GM21447 (cell line): ENCODE data around the gene C19orf53.

ENCODE experiments used
- ATAC-seq: cut with Tn5 transposase; IDR thresholded peaks from one replicate; pipeline ENCODE4 v1.9.1; 2021; ENCODE audit not compliant: unreplicated experiment

The C19orf53 gene

DNA sequence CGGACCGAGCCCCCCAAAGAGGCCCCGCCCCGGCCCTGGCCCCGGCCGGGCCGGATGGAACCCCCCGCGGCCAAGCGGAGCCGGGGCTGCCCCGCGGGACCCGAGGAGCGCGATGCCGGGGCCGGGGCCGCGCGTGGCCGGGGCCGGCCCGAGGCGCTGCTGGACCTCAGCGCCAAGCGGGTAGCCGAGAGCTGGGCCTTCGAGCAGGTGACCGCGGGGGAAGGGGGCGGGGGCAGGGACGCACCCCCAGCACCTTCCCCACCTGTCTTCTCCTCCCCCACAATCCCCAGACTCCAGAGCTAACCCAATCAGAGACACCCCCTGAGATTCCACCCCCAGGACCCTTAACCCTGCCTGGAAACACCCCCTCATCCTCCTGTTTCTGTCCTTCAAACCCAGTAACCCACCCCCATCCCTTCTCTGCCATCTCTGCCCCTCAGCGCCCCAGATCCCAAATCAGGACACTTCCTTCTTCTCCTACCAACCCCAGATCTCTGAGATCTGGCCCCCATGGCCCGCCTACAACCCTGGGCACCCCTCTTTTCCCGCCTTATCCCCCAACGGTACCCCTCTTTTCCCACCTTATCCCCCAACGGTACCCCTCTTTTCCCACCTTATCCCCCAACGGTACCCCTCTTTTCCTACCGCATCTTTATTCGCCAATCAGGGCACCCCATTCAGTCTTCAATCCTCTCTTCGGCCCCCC lies 21.5 kb downstream of the C19orf53 start:
- peak; percentile 28 for ATAC-seq

DNA sequence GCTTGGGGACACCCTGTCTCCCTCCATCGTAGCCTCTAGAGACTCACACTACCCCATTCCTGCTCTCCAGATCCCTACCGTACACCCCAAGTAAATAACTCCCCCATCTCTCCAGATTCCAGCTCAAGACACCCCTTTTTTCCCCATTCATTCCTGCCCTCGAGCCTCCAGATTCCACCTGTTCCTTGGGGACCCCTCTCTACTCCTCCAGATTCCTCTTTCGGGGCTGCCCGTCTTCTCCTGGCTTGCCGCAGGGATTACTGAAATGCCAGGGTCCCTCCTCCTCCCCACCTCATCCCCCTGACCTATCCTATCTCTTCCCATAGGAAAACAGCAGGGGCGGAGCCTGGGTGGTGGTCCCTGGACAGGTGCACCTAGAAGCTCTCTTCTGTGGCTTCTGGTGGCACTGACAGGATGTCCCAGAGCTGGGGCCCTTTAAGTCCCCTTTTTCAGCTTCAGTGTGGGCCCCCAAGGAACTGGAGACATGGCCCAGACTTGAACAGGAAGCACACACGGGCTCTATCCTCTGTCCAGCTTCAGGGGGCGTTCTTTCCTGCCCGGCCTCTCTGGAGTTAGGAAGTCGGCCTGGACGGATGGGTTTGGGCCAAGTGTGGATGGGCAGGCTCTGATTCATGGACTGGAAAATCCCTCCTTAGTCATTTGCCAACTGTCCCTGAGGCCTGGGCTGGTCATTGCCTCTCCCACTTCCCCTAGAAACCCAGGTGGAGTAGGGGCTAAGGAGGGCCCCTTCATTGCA lies 22.2 kb downstream of the C19orf53 start:
- ATAC-seq = no peak

DNA sequence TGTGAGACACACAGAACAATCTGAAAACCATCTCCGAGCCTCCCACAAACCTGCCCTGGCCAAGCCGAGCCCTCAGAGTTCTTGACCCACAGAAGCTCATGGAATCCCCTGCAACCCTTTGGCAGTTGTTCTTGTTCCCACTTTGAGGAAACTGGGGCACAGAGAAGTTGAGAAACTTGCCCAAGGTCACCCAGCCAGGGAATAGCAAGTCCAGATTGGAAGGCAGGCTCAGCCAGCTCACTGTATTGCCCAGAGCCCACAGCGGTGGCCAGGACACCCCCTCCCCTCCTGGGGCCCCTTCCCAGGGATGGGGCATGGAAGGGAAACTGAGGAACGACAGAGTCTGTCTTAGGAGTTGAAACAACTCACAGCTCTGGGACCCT lies 22.8 kb downstream of the C19orf53 start:
- no peak for ATAC-seq

DNA sequence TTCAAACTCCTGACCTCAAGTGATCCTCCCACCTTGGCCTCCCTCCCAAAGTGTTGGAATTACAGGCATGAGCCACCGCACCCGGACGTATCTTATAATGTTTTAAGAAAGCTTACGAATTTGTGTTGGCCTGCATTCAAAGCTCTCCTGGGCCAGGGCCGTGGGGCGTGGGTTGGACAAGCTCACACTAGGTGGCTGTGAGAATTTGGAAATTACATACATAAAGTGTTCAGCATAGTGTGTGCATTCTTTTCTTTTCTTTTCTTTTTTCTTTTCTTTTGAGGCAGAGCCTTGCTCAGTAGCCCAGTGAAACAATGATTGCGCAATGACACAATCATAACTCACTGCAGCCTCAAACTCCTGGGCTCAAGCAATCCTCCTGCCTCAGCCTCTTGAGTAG lies 23.6 kb downstream of the C19orf53 start:
- no peak for ATAC-seq

DNA sequence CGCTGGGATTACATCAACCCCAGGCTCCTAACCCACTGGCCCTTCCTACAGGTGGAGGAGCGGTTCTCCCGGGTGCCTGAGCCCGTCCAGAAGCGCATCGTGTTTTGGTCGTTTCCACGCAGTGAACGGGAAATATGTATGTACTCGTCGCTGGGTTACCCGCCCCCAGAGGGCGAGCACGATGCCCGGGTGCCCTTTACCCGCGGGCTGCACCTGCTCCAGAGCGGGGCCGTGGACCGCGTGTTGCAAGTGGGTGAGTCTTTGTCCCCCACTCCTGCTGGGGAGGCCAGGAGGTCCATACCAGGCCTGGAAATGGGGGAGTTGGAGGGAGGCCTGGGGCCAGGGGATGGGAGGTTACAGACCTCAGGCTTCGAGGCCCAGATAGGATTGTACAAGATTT lies 25.4 kb downstream of the C19orf53 start:
- ATAC-seq = no peak

DNA sequence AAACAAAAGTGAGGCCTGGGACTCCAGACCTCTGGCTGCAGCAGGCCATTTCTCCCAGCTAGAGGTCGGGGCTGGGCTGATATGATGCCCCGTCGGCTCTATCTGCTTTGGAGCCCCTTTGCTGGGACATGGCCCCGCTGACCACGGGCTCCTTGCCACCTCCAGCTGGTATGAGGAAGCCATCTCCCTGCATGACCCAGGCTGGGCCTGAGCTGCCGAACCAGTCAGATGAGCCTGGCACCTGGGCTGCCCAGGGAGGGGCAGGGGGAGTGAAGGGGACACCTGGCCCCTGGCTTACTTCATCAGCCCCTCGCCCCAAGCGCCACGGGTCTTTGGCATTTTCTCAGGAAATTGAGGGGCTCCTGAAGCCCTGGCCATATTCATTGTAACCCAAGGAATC lies 28.8 kb downstream of the C19orf53 start:
- no peak for ATAC-seq

DNA sequence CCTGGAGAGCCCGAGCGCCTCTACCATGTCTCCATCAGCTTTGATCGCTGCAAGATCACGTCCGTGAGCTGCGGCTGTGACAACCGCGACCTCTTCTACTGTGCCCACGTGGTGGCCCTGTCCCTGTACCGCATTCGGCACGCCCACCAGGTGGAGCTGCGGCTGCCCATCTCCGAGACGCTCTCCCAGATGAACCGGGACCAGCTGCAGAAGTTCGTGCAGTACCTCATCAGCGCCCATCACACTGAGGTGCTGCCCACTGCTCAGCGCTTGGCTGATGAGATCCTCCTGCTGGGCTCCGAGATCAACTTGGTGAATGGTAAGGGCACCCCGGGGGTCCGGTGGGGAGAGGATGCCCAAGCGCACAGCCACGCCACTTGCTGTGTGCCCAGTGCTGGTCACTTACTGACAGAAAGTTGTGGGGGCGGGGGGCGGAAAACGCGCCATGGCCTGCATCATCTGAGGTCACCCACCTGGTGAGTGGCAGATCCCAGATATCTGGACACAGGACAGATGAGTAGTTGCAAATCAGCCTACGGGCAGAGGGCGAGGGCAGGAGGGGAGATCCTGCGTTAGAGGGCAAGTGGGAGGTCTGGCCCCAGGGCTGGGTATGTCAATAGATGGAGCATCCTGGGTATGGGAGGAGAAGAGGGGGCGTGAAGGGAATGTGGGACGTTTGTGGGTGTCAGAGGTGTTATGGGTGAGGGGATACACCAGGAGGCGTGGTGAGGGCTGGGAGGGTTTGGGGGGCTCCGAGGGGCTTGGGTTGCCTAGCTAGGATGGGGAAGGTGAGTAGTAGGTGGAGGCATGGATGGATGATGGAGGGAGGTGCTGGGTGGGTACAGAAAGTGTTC lies 30.8 kb downstream of the C19orf53 start:
- ATAC-seq = no peak

DNA sequence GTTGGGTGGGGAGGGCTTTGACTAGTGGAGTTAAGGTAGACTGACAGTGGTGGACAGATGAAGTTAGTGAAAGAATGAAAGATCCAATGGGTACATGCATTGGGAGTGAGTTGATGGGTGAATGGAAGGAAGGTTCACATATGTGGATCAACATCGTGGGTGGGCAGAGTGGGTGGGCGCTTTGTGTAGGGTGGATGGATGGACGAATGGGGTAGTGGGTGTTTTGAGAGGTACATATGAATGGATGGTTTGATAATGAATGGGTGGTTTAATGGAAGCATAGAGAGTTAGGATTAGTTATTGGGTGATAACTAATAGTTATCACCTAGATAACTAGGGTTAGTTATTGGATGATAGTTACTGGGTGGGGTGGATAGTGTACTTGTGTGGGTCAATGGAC lies 32.5 kb downstream of the C19orf53 start:
- ATAC-seq = no peak

DNA sequence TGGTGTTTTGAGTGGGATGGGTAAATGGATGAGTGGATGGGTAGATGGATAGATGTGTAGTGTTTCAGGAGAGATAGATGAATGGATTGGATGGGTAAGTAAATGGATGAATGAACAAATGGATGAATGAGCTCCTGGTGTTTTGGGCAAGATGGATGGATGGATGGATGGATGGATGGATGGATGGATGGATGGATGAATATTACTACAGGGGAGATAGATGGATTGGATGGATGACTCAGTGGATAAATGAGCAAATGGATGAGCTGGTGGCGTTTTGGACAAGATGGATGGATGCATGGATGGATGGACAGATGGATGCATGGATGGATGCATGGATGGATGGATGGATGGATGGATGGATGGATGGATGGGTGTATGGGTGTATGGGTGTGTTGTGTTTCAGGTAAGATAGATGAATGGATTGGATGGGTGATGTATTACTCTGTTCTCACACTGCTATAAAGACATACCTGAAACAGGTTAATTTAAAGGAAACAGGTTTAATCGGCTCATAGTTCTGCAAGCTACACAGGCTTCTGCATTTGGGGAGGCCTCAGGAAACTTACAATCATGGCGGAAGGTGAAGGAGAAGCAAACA lies 33.3 kb downstream of the C19orf53 start:
- no peak for ATAC-seq

DNA sequence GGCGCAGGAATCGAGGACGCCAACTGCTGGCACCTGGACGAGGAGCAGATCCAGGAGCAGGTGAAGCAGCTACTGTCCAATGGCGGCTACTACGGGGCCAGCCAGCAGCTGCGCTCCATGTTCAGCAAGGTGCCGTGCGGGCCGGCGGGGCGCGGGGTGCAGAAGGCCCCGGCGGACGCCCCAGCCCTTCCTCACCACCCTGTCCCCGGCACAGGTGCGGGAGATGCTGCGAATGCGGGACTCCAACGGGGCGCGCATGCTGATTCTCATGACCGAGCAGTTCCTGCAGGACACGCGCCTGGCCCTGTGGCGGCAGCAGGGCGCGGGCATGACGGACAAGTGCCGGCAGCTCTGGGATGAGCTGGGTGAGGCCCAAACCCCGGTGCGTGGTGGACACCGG lies 34.6 kb downstream of the C19orf53 start:
- no peak for ATAC-seq

DNA sequence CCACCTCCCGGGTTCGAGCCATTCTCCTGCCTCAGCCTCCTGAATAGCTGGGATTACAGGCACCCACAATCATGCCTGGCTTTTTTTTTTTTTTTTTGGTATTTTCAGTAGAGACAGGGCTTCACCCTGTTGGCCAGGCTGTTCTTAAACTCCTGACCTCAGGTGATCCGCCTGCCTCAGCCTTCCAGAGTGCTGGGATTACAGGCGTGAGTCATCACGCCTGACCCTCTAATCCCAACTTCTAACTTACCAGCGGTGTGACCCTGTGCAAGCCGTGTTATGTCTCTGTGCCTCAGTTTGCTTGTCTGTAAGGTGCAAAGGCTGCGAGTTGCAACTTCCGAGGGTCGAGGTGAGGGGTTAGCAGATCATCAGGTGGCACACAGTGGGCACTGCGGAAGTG lies 38.3 kb downstream of the C19orf53 start:
- ATAC-seq = no peak

DNA sequence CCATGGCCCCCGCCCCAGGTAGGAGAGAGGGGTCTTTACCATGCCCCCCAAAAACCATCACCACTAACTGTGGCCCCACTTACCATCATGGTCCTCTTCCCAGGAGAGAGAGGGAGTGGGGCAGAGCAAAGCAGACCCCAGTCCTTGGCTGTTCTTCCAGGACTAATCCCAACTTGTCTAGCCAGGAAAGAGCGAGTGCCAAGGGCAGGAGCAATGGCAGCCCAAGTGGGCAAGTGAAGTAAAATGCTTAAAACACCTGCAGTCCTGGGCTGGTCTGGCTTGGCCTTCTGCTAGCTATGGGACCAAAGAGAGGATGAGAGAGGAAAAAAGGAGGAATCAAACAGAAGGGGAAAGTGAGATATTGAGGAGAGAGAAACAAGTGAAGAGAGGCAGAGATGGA lies 38.9 kb downstream of the C19orf53 start:
- no peak for ATAC-seq

DNA sequence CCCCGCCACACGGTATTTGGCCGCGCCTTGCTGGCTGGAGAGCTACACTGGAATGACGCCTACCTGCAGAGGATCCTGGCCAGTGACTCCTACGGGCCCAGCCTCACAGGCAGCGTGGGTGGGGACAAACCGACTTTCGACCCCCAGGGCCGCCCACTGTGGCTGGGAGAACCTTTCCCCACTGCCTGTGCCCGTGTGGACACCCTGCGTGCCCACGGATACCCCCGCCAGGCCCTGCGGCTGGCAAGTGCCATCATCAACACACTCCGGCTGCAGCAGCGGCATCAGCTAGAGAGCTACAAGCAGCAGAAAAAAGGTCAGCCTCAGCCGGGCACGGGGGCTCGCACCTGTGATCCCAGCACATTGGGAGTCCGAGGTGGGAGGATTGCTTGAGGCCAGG lies 40.3 kb downstream of the C19orf53 start:
- ATAC-seq = no peak

DNA sequence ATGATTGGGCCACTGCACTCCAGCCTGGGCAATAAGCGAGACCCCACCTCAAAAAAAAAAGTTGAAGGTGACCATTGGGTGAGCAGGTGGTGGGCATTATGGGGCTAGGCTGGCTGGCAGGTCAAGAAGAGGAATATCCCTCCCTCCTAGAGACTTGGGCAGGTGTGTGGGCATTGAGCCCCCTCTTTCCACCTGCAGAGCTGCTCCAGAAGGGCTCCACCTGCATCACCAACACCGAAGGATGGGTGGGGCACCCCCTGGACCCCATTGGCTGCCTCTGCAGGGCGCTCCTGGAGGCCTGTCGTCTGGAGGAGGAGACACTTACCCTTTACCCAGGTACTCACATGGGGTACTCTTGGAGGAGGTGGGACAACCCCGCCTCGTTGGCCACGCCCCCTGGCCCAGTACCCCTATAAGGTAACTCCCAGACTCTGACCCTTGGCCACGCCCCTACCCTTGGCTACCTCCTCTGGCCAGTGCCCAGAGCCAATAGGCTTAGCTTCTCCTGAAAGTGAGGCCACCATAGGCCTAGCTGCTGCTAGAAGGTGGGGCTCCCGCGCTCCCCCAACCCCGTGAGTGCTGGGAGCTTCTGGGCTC lies 42.9 kb downstream of the C19orf53 start:
- no peak for ATAC-seq

DNA sequence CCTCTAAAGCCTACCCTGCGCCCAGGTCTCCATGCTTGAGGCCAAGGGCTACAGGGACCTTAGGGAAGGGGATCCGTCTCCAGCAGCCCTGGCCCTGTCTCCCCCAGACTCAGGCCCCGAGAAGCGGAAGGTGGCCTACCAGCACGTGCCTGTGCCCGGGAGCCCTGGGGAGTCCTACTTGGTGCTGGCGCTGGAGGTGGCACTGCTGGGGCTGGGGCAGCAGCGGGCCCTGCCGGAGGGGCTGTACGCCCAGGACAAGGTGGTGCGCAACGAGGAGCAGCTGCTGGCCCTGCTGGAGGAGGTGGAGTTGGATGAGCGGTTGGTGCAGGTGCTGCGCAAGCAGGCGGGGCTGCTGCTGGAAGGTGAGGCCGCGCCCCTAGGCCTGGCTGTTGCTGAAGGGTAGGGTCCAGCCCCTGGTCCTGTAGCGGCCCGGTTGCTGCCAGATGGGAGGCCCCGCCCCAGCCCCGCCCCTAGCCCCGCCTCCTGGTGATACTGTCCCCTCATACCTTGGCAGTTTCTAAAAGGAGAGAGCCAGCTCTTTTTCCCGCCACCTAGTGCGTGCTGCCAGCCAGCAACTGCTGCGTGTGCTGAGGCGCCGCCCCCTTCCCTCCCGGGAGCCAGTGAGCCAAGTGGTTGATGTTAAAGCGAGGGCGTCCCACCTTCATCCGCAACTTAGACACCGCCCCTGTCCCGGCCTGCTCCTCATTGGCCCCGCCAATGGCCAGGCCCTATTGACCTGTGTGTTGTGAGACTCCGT lies 43.5 kb downstream of the C19orf53 start:
- no peak for ATAC-seq

DNA sequence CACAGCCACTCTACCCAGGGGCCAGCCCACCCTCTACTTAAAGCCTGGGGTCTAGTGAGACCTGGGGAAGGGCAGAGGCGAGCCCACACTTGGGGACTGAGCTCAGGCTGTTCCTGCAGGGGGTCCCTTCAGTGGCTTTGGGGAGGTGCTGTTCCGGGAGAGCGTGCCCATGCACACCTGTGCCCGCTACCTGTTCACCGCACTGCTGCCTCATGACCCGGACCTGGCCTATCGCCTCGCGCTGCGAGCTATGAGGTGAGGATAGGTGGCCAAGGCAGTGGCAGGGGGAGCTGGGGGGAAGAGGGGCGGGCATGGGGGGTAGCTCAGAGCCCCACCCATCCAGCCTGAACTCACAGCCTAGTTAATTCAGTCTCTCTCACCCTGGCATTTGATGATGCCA lies 45.0 kb downstream of the C19orf53 start:
- no peak for ATAC-seq

DNA sequence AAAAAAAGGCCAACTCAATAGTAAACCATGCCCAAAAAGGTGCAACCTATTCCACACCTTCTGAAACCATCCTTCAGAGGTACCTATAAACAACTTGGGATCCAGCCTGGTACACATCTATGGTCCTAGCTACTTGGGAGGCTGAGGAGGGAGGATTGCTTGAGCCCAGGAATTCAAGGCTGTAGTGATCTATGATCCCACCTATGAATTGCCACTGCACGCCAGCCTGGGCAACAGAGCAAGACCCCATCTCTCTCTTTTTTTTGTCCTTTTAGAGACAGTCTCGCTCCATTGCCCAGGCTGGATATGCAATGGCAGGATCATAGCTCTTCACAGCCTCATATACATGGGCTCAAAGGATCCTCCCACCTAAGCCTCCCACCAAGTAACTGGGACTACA lies 47.0 kb downstream of the C19orf53 start:
- no peak for ATAC-seq

DNA sequence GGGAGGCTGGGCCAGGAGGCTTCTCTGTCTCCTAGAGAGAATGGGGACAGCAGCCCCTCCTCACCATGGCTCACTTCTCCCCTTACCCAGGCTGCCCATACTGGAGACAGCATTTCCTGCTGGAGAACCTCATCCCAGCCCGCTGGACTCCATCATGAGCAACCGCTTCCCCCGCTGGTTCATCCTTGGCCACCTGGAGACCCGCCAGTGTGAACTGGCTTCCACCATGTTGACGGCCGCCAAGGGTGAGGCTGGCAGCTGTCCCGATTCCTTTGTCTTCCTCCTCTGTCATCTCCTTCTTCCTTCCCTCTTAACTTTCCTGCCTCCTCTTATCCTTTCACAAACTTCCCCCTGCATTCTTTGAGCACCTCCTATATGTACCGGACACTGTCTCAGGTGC lies 49.0 kb downstream of the C19orf53 start:
- ATAC-seq = no peak

DNA sequence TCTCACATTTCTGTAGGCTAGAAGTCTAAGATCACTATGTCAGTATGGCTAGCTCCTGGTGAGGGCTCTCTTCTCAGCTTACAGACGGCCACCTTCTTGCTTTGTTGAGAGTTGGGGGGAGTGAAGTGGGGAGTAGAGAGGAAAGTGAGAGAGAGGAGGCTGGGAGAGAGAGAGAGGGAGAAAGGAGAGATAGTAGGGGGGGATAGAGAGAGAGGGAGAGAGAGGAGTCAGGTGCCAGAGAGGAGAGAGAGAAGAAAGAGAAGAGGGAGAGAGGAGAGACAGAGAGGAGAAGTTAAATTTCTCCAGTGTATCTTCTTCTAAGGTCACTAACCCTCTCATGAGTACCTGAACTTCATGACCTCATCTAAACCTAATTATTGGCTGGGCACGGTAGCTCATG lies 49.6 kb downstream of the C19orf53 start:
- ATAC-seq = no peak

DNA sequence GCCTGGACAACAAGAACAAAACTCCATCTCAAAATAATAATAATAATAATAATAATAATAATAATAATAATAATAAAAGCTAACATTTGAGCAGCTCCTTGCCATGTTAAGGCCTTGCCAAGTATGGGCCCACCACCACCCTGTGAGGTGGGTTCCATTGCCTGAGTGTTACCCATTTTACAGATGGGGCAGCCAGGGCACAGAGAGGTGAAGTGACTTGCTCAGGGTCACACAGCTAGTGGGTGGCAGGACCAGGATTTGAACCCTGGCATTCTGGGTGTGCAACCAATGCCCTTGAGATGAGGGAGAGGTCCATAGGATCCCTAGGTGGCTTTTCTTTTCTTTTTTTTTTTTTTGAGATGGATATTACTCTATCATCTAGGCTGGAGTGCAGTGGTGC lies 50.4 kb downstream of the C19orf53 start:
- ATAC-seq = no peak
